CD4-positive, alpha-beta T cell treated with Interleukin-6 at 100 ng/mL for 8 hours (primary cell): ENCODE measurements around the gene INAFM1.
A peak's percentile ranks its signal among the peaks of the same experiment; 100 is the strongest.
"Not testable (repeated sequence)": the region's sequence is repeated elsewhere in the genome, so short reads cannot be mapped to it uniquely, and the experiment has no call there.

Experiments used
- DNase-seq: peaks from one replicate; pipeline ENCODE4 v3.0.0-alpha.2; 2020; ENCODE audit warnings: mixed read lengths, low spot score

INAFM1 gene

GRCh38 chr19:47268028-47268427, 6.7 kb upstream of the INAFM1 start:
- DNase-seq = no peak

- no peak for DNase-seq
Measured at GRCh38 chr19:47269596-47269995, 5.1 kb upstream of the INAFM1 start.

GRCh38 chr19:47270408-47270807, 4.3 kb upstream of the INAFM1 start:
- DNase-seq = no peak

GRCh38 chr19:47271949-47272348, 2.7 kb upstream of the INAFM1 start:
- no peak for DNase-seq

- no peak for DNase-seq
Measured at GRCh38 chr19:47272448-47273312, 2.0 kb upstream of the INAFM1 start.

- peak; percentile 89 for DNase-seq
Measured at GRCh38 chr19:47273313-47274070, 1.2 kb upstream of the INAFM1 start.

GRCh38 chr19:47274891-47275761, 441 bp downstream of the INAFM1 start:
- DNase-seq = no peak

- DNase-seq = no peak
Measured at GRCh38 chr19:47275791-47276461, 1.2 kb downstream of the INAFM1 start.

- not testable (repeated sequence) for DNase-seq
Measured at GRCh38 chr19:47276513-47276912, 1.8 kb downstream of the INAFM1 start.

GRCh38 chr19:47280183-47280797, 5.6 kb downstream of the INAFM1 start:
- DNase-seq = peak; percentile 30

- DNase-seq = no peak
Measured at GRCh38 chr19:47283405-47284059, 8.8 kb downstream of the INAFM1 start.

GRCh38 chr19:47284324-47284899, 9.7 kb downstream of the INAFM1 start:
- DNase-seq = peak; percentile 71

GRCh38 chr19:47296036-47296435, 21.4 kb downstream of the INAFM1 start:
- peak; percentile 81 for DNase-seq

GRCh38 chr19:47300867-47301266, 26.2 kb downstream of the INAFM1 start:
- not testable (repeated sequence) for DNase-seq

GRCh38 chr19:47302249-47302648, 27.6 kb downstream of the INAFM1 start:
- no peak for DNase-seq

- no peak for DNase-seq
Measured at GRCh38 chr19:47303966-47304365, 29.3 kb downstream of the INAFM1 start.

- DNase-seq = peak; percentile 50
Measured at GRCh38 chr19:47305309-47305751, 30.6 kb downstream of the INAFM1 start.

- DNase-seq = no peak
Measured at GRCh38 chr19:47306303-47306702, 31.6 kb downstream of the INAFM1 start.

GRCh38 chr19:47309038-47309437, 34.4 kb downstream of the INAFM1 start:
- no peak for DNase-seq

GRCh38 chr19:47309608-47310007, 34.9 kb downstream of the INAFM1 start, which contains the start of gene C5AR1:
Gene C5AR1 (plus strand): TSS chr19:47309861. CDS start chr19:47309896, 35 bp downstream.
- no peak for DNase-seq
